SK-N-SH treated with all-trans-retinoic acid at 6 μM for 48 hours (cell line): Measurements from ENCODE around the gene IL23R.

ENCODE experiments used
- RARB ChIP-seq: fragments of 250-450 bp; sonication (Bioruptor Pico); IDR thresholded peaks from 2 replicates; pipeline ENCODE4 v1.8.0; 2021; ENCODE audit warnings: mild to moderate bottlenecking, moderate library complexity
- ZFP30 ChIP-seq: fragments of 450-650 bp; formaldehyde crosslinking; IDR thresholded peaks from 2 replicates; pipeline ENCODE4 v1.5.0; 2022; ENCODE audit warnings: mild to moderate bottlenecking, moderate library complexity
- ZNF70 ChIP-seq: fragments of 450-650 bp; formaldehyde crosslinking; IDR thresholded peaks from 2 replicates; pipeline ENCODE4 v1.5.0; 2020; ENCODE audit warnings: mild to moderate bottlenecking, moderate library complexity
- ZNF8 ChIP-seq: fragments of 450-650 bp; formaldehyde crosslinking; IDR thresholded peaks from 2 replicates; pipeline ENCODE4 v1.5.0; 2020; ENCODE audit warnings: mild to moderate bottlenecking, moderate library complexity

DNA sequence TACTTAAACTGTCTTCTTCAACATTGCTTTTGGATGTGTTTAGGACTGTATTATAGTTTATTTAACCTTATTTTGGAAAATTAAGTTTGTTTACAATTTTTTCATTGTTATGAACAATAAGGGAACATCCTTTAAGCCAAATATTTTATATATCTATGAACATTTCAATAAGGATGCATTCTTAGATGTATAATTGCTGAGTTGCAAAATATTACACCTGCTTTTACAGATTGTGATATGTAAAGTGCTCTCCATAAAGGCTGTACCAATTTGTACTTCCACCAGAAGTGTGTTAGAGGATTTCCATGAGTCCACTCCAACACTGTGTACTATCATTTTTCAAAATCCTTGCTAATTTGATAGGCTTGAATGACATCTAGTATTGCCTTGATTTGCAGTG, 7.7 kb downstream of the IL23R start:
- no peak for TF ChIP-seq ZNF70 (CRISPR knock-in tag)
- TF ChIP-seq ZFP30: no peak
- no peak for TF ChIP-seq RARB (CRISPR knock-in tag)
- TF ChIP-seq ZNF8 (CRISPR knock-in tag): no peak
